DOHH2 (cell line): ENCODE results near the gene CAPN3.

Experiments used
- H3F3A ChIP-seq: fragments of 200-600 bp; sonication (generic), shearing (Covaris generic); 2 replicates; pipeline ENCODE4 v1.6.0; 2016; ENCODE audit warnings: antibody characterized with exemption, mild to moderate bottlenecking; ENCODE audit not compliant: control insufficient read depth, insufficient read depth
- H3K27ac ChIP-seq: fragments of 200-600 bp; sonication (generic); 2 replicates; pipeline ENCODE4 v1.5.1; 2014; ENCODE audit warnings: low read depth, mild to moderate bottlenecking, low read length, moderate library complexity
- H3K27me3 ChIP-seq: fragments of 200-600 bp; sonication (generic); 2 replicates; pipeline ENCODE4 v1.6.1; 2014; ENCODE audit warnings: mild to moderate bottlenecking, low read length, mixed read lengths; ENCODE audit not compliant: control insufficient read depth
- H3K36me3 ChIP-seq: fragments of 200-600 bp; sonication (generic); 2 replicates; pipeline ENCODE4 v1.6.1; 2014; ENCODE audit warnings: mild to moderate bottlenecking, low read length, moderate library complexity, mixed read lengths; ENCODE audit not compliant: control insufficient read depth
- H3K4me1 ChIP-seq: fragments of 200-600 bp; sonication (generic); 2 replicates; pipeline ENCODE4 v1.6.1; 2014; ENCODE audit warnings: mild to moderate bottlenecking, low read length, mixed read lengths; ENCODE audit not compliant: control insufficient read depth
- H3K4me2 ChIP-seq: fragments of 200-600 bp; sonication (generic); 2 replicates; pipeline ENCODE4 v1.6.0; 2014; ENCODE audit warnings: mild to moderate bottlenecking, low read length, moderate library complexity
- H3K4me3 ChIP-seq: fragments of 200-600 bp; sonication (generic); 2 replicates; pipeline ENCODE4 v1.5.1; 2014; ENCODE audit warnings: mild to moderate bottlenecking, low read length, mixed read lengths
- H3K79me2 ChIP-seq: fragments of 200-600 bp; sonication (generic); 2 replicates; pipeline ENCODE4 v1.6.1; 2014; ENCODE audit warnings: mild to moderate bottlenecking, low read length, mixed read lengths; ENCODE audit not compliant: control insufficient read depth
- H3K9me2 ChIP-seq: fragments of 200-600 bp; sonication (generic); replicated peaks from 2 replicates; pipeline ENCODE4 v1.6.1; 2014; ENCODE audit warnings: mild to moderate bottlenecking, low read length, mixed read lengths; ENCODE audit not compliant: control insufficient read depth
- H3K9me3 ChIP-seq: fragments of 200-600 bp; sonication (generic); 2 replicates; pipeline ENCODE4 v1.6.1; 2014; ENCODE audit warnings: antibody characterized with exemption, low read length, mixed read lengths; ENCODE audit not compliant: control insufficient read depth, insufficient read depth
- H4K20me1 ChIP-seq: fragments of 200-600 bp; sonication (generic); 2 replicates; pipeline ENCODE4 v1.6.0; 2014; ENCODE audit warnings: low read depth, mild to moderate bottlenecking, antibody characterized with exemption, low read length, moderate library complexity; ENCODE audit not compliant: control insufficient read depth, insufficient read depth
- EZH2phosphoT487 ChIP-seq: fragments of 200-600 bp; sonication (generic); IDR thresholded peaks from 2 replicates; pipeline ENCODE4 v1.6.1; 2017; ENCODE audit warnings: borderline replicate concordance, mild to moderate bottlenecking, antibody characterized with exemption, low read length, moderate library complexity, mixed read lengths
- TF ChIP-seq, protein P1 (sequence below): fragments of 200-600 bp; sonication (generic); IDR thresholded peaks from one replicate; pipeline ENCODE4 v1.5.1; 2014; ENCODE audit warnings: antibody characterized with exemption, mild to moderate bottlenecking, low read depth, low read length; ENCODE audit not compliant: poor library complexity, severe bottlenecking

The CAPN3 gene

DNA sequence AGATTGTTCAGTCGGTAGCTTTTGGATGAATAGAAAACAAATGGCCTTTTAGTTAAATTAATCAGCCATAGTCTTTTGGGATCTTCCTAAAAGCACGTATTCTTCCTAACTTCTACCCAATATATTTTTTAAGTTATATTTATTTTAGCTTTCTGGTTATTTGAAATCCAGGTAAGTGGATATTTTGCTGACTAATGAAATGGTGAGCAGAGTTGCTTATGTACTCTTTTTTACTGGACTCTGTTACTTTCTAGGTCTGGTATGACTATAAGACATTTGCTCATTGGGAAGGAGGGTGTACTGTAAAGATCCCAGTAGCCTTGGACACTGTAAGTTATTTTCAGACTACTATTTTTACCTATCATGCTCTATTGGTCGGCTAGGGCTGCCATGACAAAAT is 13.8 kb upstream of the CAPN3 start:
- H3K4me2 ChIP-seq: no peak overlapping the region
- TF ChIP-seq, protein P1, sequence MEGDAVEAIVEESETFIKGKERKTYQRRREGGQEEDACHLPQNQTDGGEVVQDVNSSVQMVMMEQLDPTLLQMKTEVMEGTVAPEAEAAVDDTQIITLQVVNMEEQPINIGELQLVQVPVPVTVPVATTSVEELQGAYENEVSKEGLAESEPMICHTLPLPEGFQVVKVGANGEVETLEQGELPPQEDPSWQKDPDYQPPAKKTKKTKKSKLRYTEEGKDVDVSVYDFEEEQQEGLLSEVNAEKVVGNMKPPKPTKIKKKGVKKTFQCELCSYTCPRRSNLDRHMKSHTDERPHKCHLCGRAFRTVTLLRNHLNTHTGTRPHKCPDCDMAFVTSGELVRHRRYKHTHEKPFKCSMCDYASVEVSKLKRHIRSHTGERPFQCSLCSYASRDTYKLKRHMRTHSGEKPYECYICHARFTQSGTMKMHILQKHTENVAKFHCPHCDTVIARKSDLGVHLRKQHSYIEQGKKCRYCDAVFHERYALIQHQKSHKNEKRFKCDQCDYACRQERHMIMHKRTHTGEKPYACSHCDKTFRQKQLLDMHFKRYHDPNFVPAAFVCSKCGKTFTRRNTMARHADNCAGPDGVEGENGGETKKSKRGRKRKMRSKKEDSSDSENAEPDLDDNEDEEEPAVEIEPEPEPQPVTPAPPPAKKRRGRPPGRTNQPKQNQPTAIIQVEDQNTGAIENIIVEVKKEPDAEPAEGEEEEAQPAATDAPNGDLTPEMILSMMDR: no peak
- TF ChIP-seq EZH2phosphoT487: no peak
- no peak overlapping the region for H3K4me3 ChIP-seq
- no peaks in the 10 kb centered on the region for H3K36me3 ChIP-seq
- no peaks in the 10 kb centered on the region for H3K4me1 ChIP-seq
- no peaks in the 10 kb centered on the region for H3K27me3 ChIP-seq
- no peaks in the 10 kb centered on the region; the same call in 1 of the 2 replicates for H4K20me1 ChIP-seq
- no peaks in the 10 kb centered on the region for H3K9me3 ChIP-seq
- H3K9me2 ChIP-seq: no peaks in the 10 kb centered on the region
- no peaks in the 10 kb centered on the region for H3F3A ChIP-seq
- no peaks in the 10 kb centered on the region for H3K79me2 ChIP-seq
- H3K27ac ChIP-seq: no peak overlapping the region

GRCh38 chr15:42348083-42348482 is 11.2 kb upstream of the CAPN3 start:
- Histone ChIP-seq H3K4me1 (no peaks in the 10 kb centered on the region), H3K27me3 (no peaks in the 10 kb centered on the region), H3K4me2 (no peak overlapping the region), H3F3A (no peaks in the 10 kb centered on the region), H3K4me3 (no peak overlapping the region), H3K9me2 (no peaks in the 10 kb centered on the region), H3K9me3 (no peaks in the 10 kb centered on the region), H3K79me2 (no peaks in the 10 kb centered on the region), H4K20me1 (no peaks in the 10 kb centered on the region; the same call in 1 of the 2 replicates), H3K27ac (no peak overlapping the region), H3K36me3 (no peaks in the 10 kb centered on the region)
- TF ChIP-seq, protein P1: no peak
- TF ChIP-seq EZH2phosphoT487: no peak

DNA sequence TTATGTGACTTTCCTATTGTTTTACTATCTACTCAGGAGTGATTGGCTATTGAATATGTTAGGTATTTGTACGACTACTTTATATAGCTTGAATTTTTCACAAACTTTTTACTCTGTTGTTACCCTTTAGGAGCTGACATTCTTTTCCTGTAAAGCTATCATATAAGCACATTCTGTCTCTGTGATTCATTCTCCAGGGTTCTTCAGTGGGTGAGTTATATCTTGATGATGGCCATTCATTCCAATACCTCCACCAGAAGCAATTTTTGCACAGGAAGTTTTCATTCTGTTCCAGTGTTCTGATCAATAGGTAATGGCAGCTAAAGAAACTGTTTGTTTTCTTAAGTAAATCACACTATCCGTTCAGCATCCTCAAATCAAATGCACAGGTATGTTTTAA is 10.1 kb upstream of the CAPN3 start:
- no peak for TF ChIP-seq EZH2phosphoT487
- TF ChIP-seq, protein P1: no peak
- Histone ChIP-seq H3K27me3 (no peaks in the 10 kb centered on the region), H3K4me3 (no peak overlapping the region), H3F3A (no peaks in the 10 kb centered on the region), H3K9me3 (no peaks in the 10 kb centered on the region), H3K36me3 (no peaks in the 10 kb centered on the region), H4K20me1 (no peaks in the 10 kb centered on the region; the same call in 1 of the 2 replicates), H3K79me2 (no peaks in the 10 kb centered on the region), H3K27ac (no peak overlapping the region), H3K4me2 (no peak overlapping the region), H3K9me2 (no peaks in the 10 kb centered on the region), H3K4me1 (no peaks in the 10 kb centered on the region)

DNA sequence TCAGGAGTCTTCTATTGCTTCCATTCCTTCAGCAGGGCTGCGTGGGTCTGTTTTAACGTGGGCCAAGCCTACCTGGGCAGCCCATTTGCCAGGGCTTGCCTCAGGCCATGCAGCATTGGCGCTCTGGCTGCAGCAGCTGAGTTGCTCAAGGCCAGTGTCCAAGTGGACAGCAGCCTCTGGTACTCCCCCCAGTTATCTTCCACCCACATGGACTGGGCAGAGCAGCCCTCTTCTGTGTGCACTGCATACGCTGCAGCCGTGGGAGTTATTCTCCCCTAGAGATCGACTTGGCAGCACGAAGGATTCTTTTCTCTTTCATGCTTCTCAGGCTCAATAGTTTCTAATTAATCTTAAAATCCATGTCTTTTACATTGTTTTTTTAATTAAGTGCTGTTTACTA is 6.9 kb upstream of the CAPN3 start:
- no peaks in the 10 kb centered on the region for H3F3A ChIP-seq
- H3K36me3 ChIP-seq: no peaks in the 10 kb centered on the region
- H3K4me2 ChIP-seq: no peak overlapping the region
- no peaks in the 10 kb centered on the region for H3K4me1 ChIP-seq
- H3K79me2 ChIP-seq: no peaks in the 10 kb centered on the region
- H3K27ac ChIP-seq: no peak overlapping the region
- no peaks in the 10 kb centered on the region for H4K20me1 ChIP-seq
- H3K27me3 ChIP-seq: no peaks in the 10 kb centered on the region
- H3K4me3 ChIP-seq: no peak overlapping the region
- no peaks in the 10 kb centered on the region for H3K9me2 ChIP-seq
- no peaks in the 10 kb centered on the region for H3K9me3 ChIP-seq
- TF ChIP-seq, protein P1: no peak
- TF ChIP-seq EZH2phosphoT487: no peak
